ENCODE results near the gene LRRC8E.

The LRRC8E gene

DNA sequence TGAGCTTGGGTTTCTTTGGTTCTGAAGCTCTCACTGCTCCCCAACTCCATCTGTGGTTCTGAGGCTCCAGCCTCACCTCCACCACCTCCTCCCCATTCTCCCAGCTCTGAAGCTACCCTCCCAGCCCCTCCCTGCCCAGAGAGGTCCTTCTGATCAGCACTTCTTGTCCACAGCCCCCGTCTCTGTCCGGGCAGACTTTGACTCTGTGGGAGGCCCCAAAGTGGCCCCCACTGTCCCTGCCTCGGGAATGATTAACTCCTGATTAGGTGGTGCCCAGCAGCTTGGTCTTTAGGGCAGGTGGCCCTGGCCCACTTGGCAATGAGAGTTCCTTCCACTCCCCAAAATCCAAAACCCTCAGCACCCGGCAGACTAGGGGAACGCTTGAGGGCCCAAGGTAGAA, 43.9 kb upstream of the LRRC8E start:
- H3K27ac ChIP-seq: no peak overlapping the region
- no peak for DNase-seq (ENCODE audit: low spot score)
- TF ChIP-seq CTCF (IDR thresholded peaks at IDR 0.05): no peak
- no peak overlapping the region for H3K4me3 ChIP-seq

DNA sequence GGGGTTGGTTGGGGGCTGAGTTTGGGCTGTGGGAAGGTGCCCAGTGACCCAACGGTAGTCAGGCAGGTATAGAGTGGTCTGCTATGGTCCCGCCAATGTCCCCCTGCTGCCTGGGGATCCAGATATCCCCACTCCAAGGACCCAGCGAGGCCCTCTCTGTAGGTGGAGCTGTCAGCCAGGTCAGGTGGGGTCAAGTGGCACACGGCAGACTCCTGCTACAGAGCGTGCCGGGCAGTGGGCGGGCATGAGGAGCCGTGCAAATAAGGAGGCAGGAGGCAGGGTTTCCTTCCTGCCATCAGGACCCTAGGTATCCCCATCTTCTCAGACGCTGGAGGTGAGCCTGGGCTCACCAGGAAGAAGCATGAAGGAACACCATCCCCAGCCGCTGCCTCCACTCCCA, 43.4 kb upstream of the LRRC8E start:
- TF ChIP-seq CTCF (IDR thresholded peaks at IDR 0.05): no peak
- H3K27ac ChIP-seq: no peak overlapping the region

DNA sequence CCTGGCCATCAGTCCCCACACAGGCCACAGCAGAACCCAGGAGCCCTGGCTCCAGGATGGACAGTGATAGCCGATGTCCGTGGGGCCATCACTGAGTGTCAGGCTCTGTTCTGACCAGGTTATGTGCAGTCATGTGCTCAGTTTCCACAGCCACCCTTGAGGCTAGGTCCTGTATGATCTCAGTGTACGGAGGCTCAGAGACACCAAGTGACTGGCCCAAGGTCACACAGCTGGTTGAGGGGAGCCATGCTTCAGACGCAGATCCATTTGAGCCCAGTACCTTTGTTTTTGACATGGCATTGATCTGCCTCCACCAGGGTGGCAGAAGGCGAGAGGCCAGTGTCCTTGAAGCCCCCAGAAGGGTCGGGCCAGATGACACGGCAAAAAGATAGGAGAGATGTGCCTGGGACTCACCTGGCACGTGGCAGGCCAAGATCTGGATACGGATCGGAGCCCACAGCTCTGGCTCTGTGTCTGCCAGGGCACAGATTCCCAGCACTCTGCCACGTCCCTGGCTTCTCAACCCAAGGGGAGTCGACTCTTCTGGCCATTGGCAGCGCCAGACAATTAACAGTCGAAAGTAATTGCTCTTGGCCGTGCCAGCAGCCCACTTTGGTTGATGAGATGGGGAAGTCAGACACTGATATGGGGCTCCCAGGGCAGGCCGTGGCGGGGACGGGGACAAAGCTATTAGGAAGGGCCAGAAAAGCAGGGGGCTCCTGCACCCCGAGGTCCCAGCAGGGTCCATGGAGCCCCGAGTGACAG, 42.7 kb upstream of the LRRC8E start:
- Histone ChIP-seq H3K27ac (no peak overlapping the region), H3K4me3 (no peak overlapping the region)
- no peak for DNase-seq (ENCODE audit: low spot score)
- no peak for TF ChIP-seq CTCF (IDR thresholded peaks at IDR 0.05)

More for the DNA sequence above, 43.4 kb upstream of the LRRC8E start:
- no peak overlapping the region for H3K4me3 ChIP-seq
- no peak for DNase-seq (ENCODE audit: low spot score)

DNA sequence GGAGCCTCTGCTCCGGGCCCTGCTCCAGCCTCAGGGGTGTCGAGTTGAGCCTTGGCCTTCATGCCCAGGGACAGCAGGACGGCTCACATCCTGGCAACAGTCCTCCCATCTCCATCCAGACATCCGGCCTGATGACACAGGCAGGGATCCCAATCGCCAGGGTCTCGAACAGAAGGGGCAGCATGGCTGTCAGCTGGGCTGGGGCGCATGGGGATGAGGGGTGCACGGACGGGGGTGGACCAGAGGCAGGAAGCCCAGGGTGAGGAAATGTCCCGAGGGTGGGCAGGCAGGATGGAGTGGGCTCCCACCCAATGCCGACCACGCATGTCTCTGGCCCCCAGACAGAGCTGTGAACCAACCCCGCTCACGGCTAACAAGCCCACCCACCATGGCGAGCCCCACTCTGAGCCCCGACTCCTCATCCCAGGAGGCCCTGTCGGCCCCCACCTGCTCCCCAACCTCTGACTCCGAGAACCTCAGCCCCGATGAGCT, 42.1 kb upstream of the LRRC8E start:
- TF ChIP-seq CTCF (IDR thresholded peaks at IDR 0.05): no peak
- no peak for DNase-seq (ENCODE audit: low spot score)
- Histone ChIP-seq H3K27ac (no peak overlapping the region), H3K4me3 (no peak overlapping the region)

- Histone ChIP-seq H3K27ac (no peak overlapping the region), H3K4me3 (no peak overlapping the region)
- TF ChIP-seq CTCF (IDR thresholded peaks at IDR 0.05): no peak
- DNase-seq (ENCODE audit: low spot score): no peak
These were observed 40.6 kb upstream of the LRRC8E start for GRCh38 chr19:7847664-7848063.

DNA sequence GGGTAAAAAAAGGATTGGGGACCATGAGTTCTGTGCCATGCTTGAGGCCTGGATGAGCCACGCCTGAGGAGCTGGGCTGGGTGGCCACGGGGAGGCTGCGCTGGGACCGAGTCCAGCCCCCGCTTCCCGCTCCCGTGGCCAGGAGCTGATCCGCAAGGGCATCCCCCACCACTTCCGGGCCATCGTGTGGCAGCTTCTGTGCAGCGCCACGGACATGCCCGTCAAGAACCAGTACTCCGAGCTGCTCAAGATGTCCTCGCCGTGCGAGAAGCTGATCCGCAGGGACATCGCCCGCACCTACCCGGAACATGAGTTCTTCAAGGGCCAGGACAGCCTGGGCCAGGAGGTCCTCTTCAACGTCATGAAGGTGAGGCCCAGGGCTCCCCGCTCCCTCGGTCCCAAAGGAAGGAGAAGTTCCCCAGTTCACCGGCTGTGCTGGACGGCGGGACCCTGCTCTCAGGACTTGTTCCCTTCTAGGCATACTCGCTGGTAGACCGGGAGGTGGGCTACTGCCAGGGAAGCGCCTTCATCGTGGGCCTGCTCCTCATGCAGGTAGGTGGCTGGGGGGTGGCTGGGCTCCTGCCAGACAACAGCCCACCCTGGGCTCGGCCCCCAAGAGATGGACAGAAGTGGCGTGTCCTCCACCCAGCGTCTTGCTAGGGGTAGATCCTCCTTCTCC, 39.4 kb upstream of the LRRC8E start:
- no peak overlapping the region for H3K27ac ChIP-seq
- DNase-seq (ENCODE audit: low spot score): no peak
- no peak for TF ChIP-seq CTCF (IDR thresholded peaks at IDR 0.05)
- H3K4me3 ChIP-seq: no peak overlapping the region

DNA sequence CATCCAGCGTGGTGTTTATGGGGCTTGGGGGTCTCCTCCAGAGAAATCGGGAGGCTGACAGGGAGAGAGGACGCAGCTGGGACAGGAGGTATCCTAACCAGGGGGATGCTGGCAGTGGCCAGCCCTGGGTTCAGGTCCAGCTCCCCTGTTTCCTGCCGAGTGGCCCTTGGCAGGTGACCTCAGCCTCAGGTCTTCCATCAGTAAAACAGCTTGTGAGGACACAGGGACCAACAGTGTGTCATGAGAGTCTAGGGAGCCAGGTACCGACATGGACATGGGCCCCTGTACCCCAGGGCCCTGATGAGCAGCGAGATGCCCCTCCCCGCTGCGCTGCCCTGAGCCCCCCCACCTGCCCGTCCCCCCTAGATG, 38.7 kb upstream of the LRRC8E start:
- no peak overlapping the region for H3K27ac ChIP-seq
- no peak for TF ChIP-seq CTCF (IDR thresholded peaks at IDR 0.05)
- no peak for DNase-seq (ENCODE audit: low spot score)
- H3K4me3 ChIP-seq: no peak overlapping the region
